ENCODE measurements around the gene NDFIP2.
"Not testable (repeated sequence)": the region's sequence is repeated elsewhere in the genome, so short reads cannot be mapped to it uniquely, and the experiment has no call there.

NDFIP2 gene

GRCh38 chr13:79593121-79593520 lies 112.2 kb downstream of the NDFIP2 start:
- Histone ChIP-seq H3K9ac (ENCODE audit: low read length) (no peak overlapping the region), H3K4me1 (ENCODE audit: control insufficient read depth, insufficient read depth, low read length) (no peaks in the 10 kb centered on the region), H3K27ac (ENCODE audit: low read depth, low read length) (no peak overlapping the region), H3K36me3 (ENCODE audit: control insufficient read depth, insufficient read depth, low read length) (no peaks in the 10 kb centered on the region), H3K4me3 (ENCODE audit: low read length) (no peak overlapping the region), H3K27me3 (ENCODE audit: control insufficient read depth, insufficient read depth, low read length) (no peaks in the 10 kb centered on the region)

- Histone ChIP-seq H3K27ac (ENCODE audit: low read depth, low read length) (no peak overlapping the region), H3K4me1 (ENCODE audit: control insufficient read depth, insufficient read depth, low read length) (no peaks in the 10 kb centered on the region), H3K4me3 (ENCODE audit: low read length) (no peak overlapping the region), H3K36me3 (ENCODE audit: control insufficient read depth, insufficient read depth, low read length) (no peaks in the 10 kb centered on the region), H3K27me3 (ENCODE audit: control insufficient read depth, insufficient read depth, low read length) (no peaks in the 10 kb centered on the region), H3K9ac (ENCODE audit: low read length) (no peak overlapping the region)
Observed at GRCh38 chr13:79593641-79594275, 112.8 kb downstream of the NDFIP2 start.

GRCh38 chr13:79600146-79600545 lies 119.2 kb downstream of the NDFIP2 start:
- not testable (repeated sequence) for H3K4me1 ChIP-seq (ENCODE audit: control insufficient read depth, insufficient read depth, low read length); H3K27me3 ChIP-seq (ENCODE audit: control insufficient read depth, insufficient read depth, low read length); H3K36me3 ChIP-seq (ENCODE audit: control insufficient read depth, insufficient read depth, low read length); H3K27ac ChIP-seq (ENCODE audit: low read depth, low read length); H3K4me3 ChIP-seq (ENCODE audit: low read length); H3K9ac ChIP-seq (ENCODE audit: low read length)

GRCh38 chr13:79602936-79603335 lies 122.0 kb downstream of the NDFIP2 start:
- H3K4me3 ChIP-seq (ENCODE audit: low read length), result no peak overlapping the region
- no peaks in the 10 kb centered on the region for H3K4me1 ChIP-seq (ENCODE audit: control insufficient read depth, insufficient read depth, low read length)
- no peak overlapping the region for H3K27ac ChIP-seq (ENCODE audit: low read depth, low read length)
- no peaks in the 10 kb centered on the region for H3K36me3 ChIP-seq (ENCODE audit: control insufficient read depth, insufficient read depth, low read length)
- no peaks in the 10 kb centered on the region for H3K27me3 ChIP-seq (ENCODE audit: control insufficient read depth, insufficient read depth, low read length)
- H3K9ac ChIP-seq (ENCODE audit: low read length), result no peak overlapping the region

DNA sequence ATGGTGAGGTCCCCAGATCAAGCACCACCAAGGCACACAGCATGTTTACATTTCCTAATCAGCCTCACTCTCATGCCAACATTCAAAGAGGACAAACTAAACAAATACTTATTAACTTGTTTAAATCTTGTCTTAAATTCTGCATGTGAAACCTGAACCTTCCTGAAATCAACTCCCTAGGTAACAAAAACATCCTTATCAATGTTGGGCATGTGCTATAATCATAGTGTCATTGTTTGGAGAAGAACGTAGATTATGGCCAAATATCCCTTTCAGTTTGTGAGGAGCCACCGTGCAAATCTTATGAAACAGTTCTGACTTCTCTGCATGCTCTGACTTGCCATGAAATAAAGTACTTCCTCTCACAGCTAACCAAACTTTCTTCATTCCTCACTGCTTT lies 123.8 kb downstream of the NDFIP2 start:
- no peak overlapping the region for H3K27ac ChIP-seq (ENCODE audit: low read depth, low read length)
- no peak overlapping the region for H3K9ac ChIP-seq (ENCODE audit: low read length)
- H3K4me3 ChIP-seq (ENCODE audit: low read length), result no peak overlapping the region
- no peaks in the 10 kb centered on the region for H3K4me1 ChIP-seq (ENCODE audit: control insufficient read depth, insufficient read depth, low read length)
- H3K36me3 ChIP-seq (ENCODE audit: control insufficient read depth, insufficient read depth, low read length), result no peaks in the 10 kb centered on the region
- no peaks in the 10 kb centered on the region for H3K27me3 ChIP-seq (ENCODE audit: control insufficient read depth, insufficient read depth, low read length)
